KG1 (cell line): ENCODE results near the gene CGNL1.

ENCODE experiments used
- DNase-seq: peaks from one replicate; lab custom pipeline; 2025; lab: John Stamatoyannopoulos, UW

The CGNL1 gene

DNA sequence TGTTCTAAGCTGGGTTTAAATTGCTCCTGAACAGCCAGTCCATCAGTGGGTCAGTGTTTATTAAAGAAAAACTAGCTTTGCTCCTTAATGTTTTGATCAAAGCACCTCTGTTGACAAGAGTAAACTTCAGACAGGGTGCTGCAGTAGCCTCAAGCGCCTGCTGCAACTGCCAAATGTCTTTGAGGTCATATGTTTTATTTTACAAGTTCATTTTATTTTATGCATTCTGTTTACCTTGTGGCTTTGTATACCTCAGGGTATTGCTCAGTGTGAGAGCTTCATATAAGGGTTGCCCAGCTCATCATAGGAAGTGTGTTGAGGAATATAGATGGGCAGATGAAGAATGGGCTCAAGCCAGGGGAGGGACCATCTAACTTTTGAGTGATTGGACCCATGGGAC lies 223.9 kb downstream of the CGNL1 start:
- no peak for DNase-seq
